ENCODE measurements around the gene RGS7. TPM values are rescaled to one million over a fixed set of nuclear protein-coding genes. Genes with fewer than 3 reads are reported as not detected.
"Not testable (repeated sequence)": the region's sequence is repeated elsewhere in the genome, so short reads cannot be mapped to it uniquely, and the experiment has no call there.

RGS7 gene
- total and polyA plus RNA-seq, 2 donors from 2014 or later: 3.6 TPM; not detected in 1

GRCh38 chr1:241221319-241221718 is 135.7 kb downstream of the RGS7 start:
- H3K4me1 ChIP-seq (ENCODE audit: control insufficient read depth in 2 of 3, insufficient read depth in 2 of 3, low read depth in 1 of 3, low read length in 3 of 3): no peaks in the 10 kb centered on the region
- no peaks in the 10 kb centered on the region for H3K9me3 ChIP-seq (ENCODE audit: control insufficient read depth in 2 of 3, insufficient read depth in 1 of 3, low read length in 3 of 3)
- FAIRE-seq: no peak

DNA sequence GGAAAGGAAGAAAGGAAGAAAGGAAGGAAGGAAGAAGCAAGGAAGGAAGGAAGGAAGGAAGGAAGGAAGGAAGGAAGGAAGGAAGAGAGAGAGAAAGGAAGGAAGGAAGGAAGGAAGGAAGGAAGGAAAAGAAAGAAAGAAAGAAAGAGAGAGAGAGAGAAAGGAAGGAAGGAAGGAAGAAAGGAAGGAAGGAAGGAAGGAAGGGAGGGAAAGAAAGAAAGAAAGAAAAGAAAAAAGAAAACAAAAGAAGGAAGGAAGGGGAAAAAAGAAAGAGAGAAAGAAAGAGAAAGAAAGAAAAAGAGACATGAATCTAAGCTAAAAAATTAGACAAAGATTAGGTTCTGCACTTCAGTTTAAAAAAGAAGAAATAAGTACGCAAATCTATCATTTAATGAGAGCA is 136.1 kb downstream of the RGS7 start:
- H3K9ac ChIP-seq (ENCODE audit: low read length in 3 of 3); H3K4me3 ChIP-seq (ENCODE audit: low read length in 3 of 3); H3K27me3 ChIP-seq (ENCODE audit: control insufficient read depth, insufficient read depth, low read length); DNase-seq; FAIRE-seq; H3K9me3 ChIP-seq (ENCODE audit: control insufficient read depth in 2 of 3, insufficient read depth in 1 of 3, low read length in 3 of 3); intact Hi-C loops (cut with DNase I); H3K36me3 ChIP-seq (ENCODE audit: control insufficient read depth in 2 of 3, insufficient read depth in 3 of 3, low read length in 3 of 3); H3K27ac ChIP-seq (ENCODE audit: low read depth in 2 of 2, low read length in 2 of 2); H3K4me1 ChIP-seq (ENCODE audit: control insufficient read depth in 2 of 3, insufficient read depth in 2 of 3, low read depth in 1 of 3, low read length in 3 of 3): not testable (repeated sequence)

More at GRCh38 chr1:241221319-241221718, 135.7 kb downstream of the RGS7 start:
- no peaks in the 10 kb centered on the region for H3K36me3 ChIP-seq (ENCODE audit: control insufficient read depth in 2 of 3, insufficient read depth in 3 of 3, low read length in 3 of 3)
- no peaks in the 10 kb centered on the region for H3K27me3 ChIP-seq (ENCODE audit: control insufficient read depth, insufficient read depth, low read length)
- no peak overlapping the region for H3K9ac ChIP-seq (ENCODE audit: low read length in 3 of 3)
- TF ChIP-seq CTCF (IDR thresholded peaks at IDR 0.05; ENCODE audit: borderline replicate concordance, extremely low read depth, insufficient read depth): no peak
- H3K27ac ChIP-seq (ENCODE audit: low read depth in 2 of 2, low read length in 2 of 2): no peak overlapping the region
- no peak overlapping the region for H3K4me3 ChIP-seq (ENCODE audit: low read length in 3 of 3)
- no peak for DNase-seq
- intact Hi-C loops (cut with DNase I): no loop called here

DNA sequence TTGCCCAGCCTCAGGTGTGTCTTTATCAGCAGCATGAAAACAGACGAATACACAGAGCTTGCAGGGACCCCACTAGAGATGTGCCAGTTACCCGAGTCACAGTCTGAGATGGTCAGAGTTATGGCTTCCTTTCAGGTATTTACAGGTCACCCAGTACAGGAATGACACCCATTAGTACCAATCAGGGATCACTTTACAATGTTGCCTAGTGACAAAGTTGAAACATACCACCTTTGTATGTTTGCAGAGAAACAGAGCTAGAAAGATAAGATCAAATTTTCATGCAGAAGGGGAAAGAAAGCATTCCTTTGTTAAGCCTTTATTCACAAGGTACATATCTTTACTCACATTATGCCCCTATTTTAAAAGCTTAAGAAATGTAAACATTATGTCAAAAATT is 137.6 kb downstream of the RGS7 start:
- H3K27me3 ChIP-seq (ENCODE audit: control insufficient read depth, insufficient read depth, low read length): no peaks in the 10 kb centered on the region
- FAIRE-seq: no peak

DNA sequence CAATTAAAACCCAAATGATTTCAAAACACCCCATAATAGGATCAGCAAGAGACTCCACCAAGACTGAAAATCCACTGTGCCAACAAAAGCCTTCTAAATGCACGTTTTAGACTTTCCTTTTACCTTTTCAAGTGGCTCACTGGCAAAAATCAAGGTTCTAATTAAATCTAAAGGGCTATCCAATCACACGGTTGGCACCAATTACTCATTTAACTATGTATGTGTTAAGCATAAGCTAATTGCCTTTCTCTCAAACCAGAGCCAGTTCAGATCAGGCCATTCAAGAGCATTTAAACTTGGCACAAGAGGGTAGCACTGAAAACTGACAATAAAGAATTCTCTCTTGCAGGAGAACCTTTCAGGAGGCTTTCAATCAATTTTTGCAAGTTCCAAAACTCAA is 139.5 kb downstream of the RGS7 start:
- Histone ChIP-seq H3K27ac (ENCODE audit: low read depth in 2 of 2, low read length in 2 of 2) (no peak overlapping the region), H3K9ac (ENCODE audit: low read length in 3 of 3) (no peak overlapping the region), H3K9me3 (ENCODE audit: control insufficient read depth in 2 of 3, insufficient read depth in 1 of 3, low read length in 3 of 3) (no peaks in the 10 kb centered on the region), H3K36me3 (ENCODE audit: control insufficient read depth in 2 of 3, insufficient read depth in 3 of 3, low read length in 3 of 3) (no peaks in the 10 kb centered on the region), H3K4me3 (ENCODE audit: low read length in 3 of 3) (no peak overlapping the region), H3K4me1 (ENCODE audit: control insufficient read depth in 2 of 3, insufficient read depth in 2 of 3, low read depth in 1 of 3, low read length in 3 of 3) (no peaks in the 10 kb centered on the region), H3K27me3 (ENCODE audit: control insufficient read depth, insufficient read depth, low read length) (no peaks in the 10 kb centered on the region)
- DNase-seq: no peak
- no peak for TF ChIP-seq CTCF (IDR thresholded peaks at IDR 0.05; ENCODE audit: borderline replicate concordance, extremely low read depth, insufficient read depth)
- intact Hi-C loops (cut with DNase I): no loop called here
- no peak for FAIRE-seq

More for the DNA sequence above, 137.6 kb downstream of the RGS7 start:
- Histone ChIP-seq H3K36me3 (ENCODE audit: control insufficient read depth in 2 of 3, insufficient read depth in 3 of 3, low read length in 3 of 3) (no peaks in the 10 kb centered on the region), H3K4me1 (ENCODE audit: control insufficient read depth in 2 of 3, insufficient read depth in 2 of 3, low read depth in 1 of 3, low read length in 3 of 3) (no peaks in the 10 kb centered on the region), H3K4me3 (ENCODE audit: low read length in 3 of 3) (no peak overlapping the region), H3K9ac (ENCODE audit: low read length in 3 of 3) (no peak overlapping the region), H3K27ac (ENCODE audit: low read depth in 2 of 2, low read length in 2 of 2) (no peak overlapping the region), H3K9me3 (ENCODE audit: control insufficient read depth in 2 of 3, insufficient read depth in 1 of 3, low read length in 3 of 3) (no peaks in the 10 kb centered on the region)
- peak in 2 of 5 donors; percentile 21 to 34 for DNase-seq
- no peak for TF ChIP-seq CTCF (IDR thresholded peaks at IDR 0.05; ENCODE audit: borderline replicate concordance, extremely low read depth, insufficient read depth)
- intact Hi-C loops (cut with DNase I): no loop called here
